ENCODE results near the gene IWS1. TPM values are rescaled to one million over a fixed set of nuclear protein-coding genes. Genes with fewer than 3 reads are reported as not detected.

IWS1 gene
- total RNA-seq, 1 experiment from 2014 or later, result 46.6 TPM

GRCh38 chr2:127532296-127532695, 6.0 kb upstream of the IWS1 start:
- no peak for ATAC-seq
- ChIA-PET POLR2A (no interaction called here), CTCF (no interaction called here), RAD21 (ENCODE audit: low non-redundant PET in 1 of 2, low total read pairs in 2 of 2, uncharacterized antibody in 2 of 2, unreplicated experiment in 2 of 2) (no interaction called here)
- no peak overlapping the region for H3K4me2 ChIP-seq (ENCODE audit: low read length)
- H3K27ac ChIP-seq (ENCODE audit: low read depth, low read length), result no peak overlapping the region
- no peaks in the 10 kb centered on the region for H3K9me3 ChIP-seq (ENCODE audit: control insufficient read depth in 1 of 2, insufficient read depth in 1 of 2, low read depth in 1 of 2, low read length in 2 of 2)
- no peaks in the 10 kb centered on the region for H4K20me1 ChIP-seq (ENCODE audit: insufficient read depth)
- BruUV-seq (replicated peaks), result no TSS peak
- H3K36me3 ChIP-seq (ENCODE audit: control insufficient read depth in 1 of 2, insufficient read depth in 2 of 2, low read length in 2 of 2), result no peaks in the 10 kb centered on the region
- DNase-seq (ENCODE audit: low read depth, low spot score), result no peak
- no peaks in the 10 kb centered on the region for H3K79me2 ChIP-seq (ENCODE audit: insufficient read depth, low read length)
- no peaks in the 10 kb centered on the region for H3K9me2 ChIP-seq (ENCODE audit: insufficient read depth)
- H3K27me3 ChIP-seq (ENCODE audit: insufficient read depth, low read length), result peaks cover 7% of the 10 kb centered on the region; the same call in 1 of the 2 replicates
- no peak overlapping the region for H3K4me3 ChIP-seq (replicated peaks in 1 of 2; ENCODE audit: low read depth in 1 of 2, low read length in 2 of 2)
- TF ChIP-seq EZH2 (IDR thresholded peaks at IDR 0.05), result no peak
- TF ChIP-seq CEBPB (IDR thresholded peaks at IDR 0.05; ENCODE audit: low read depth), result no peak
- TF ChIP-seq RAD21 (IDR thresholded peaks at IDR 0.05; ENCODE audit: low read depth), result no peak
- TF ChIP-seq SIN3A (IDR thresholded peaks at IDR 0.05; ENCODE audit: low read depth), result no peak
- no peak for TF ChIP-seq ZBTB33 (IDR thresholded peaks at IDR 0.05; ENCODE audit: extremely low read depth, insufficient replicate concordance, low read length)
- intact Hi-C loops (cut with micrococcal nuclease), result no loop called here
- peaks cover 5 to 16% of the 10 kb centered on the region in 2 experiments; a peak in 3 of 4 replicates for H3K4me1 ChIP-seq (ENCODE audit: control insufficient read depth in 1 of 2, insufficient read depth in 2 of 2, low read length in 2 of 2)
- H2AFZ ChIP-seq (ENCODE audit: low read depth, low read length, poor library complexity, severe bottlenecking), result no peak overlapping the region
- H3K9ac ChIP-seq (ENCODE audit: low read length), result no peak overlapping the region

GRCh38 chr2:127531221-127531648, 4.9 kb upstream of the IWS1 start:
- CTCF ChIA-PET, result no interaction called here

More at GRCh38 chr2:127531221-127531648, 4.9 kb upstream of the IWS1 start:
- Histone ChIP-seq H2AFZ (ENCODE audit: low read depth, low read length, poor library complexity, severe bottlenecking) (no peak overlapping the region), H3K4me3 (replicated peaks in 1 of 2; ENCODE audit: low read depth in 1 of 2, low read length in 2 of 2) (no peak overlapping the region), H3K9me2 (ENCODE audit: insufficient read depth) (no peaks in the 10 kb centered on the region), H3K79me2 (ENCODE audit: insufficient read depth, low read length) (peaks cover under 1% of the 10 kb centered on the region; the same call in 1 of the 2 replicates), H4K20me1 (ENCODE audit: insufficient read depth) (no peaks in the 10 kb centered on the region), H3K27me3 (ENCODE audit: insufficient read depth, low read length) (peaks cover 7% of the 10 kb centered on the region; the same call in 1 of the 2 replicates), H3K36me3 (ENCODE audit: control insufficient read depth in 1 of 2, insufficient read depth in 2 of 2, low read length in 2 of 2) (no peaks in the 10 kb centered on the region), H3K9me3 (ENCODE audit: control insufficient read depth in 1 of 2, insufficient read depth in 1 of 2, low read depth in 1 of 2, low read length in 2 of 2) (no peaks in the 10 kb centered on the region), H3K27ac (ENCODE audit: low read depth, low read length) (no peak overlapping the region), H3K4me1 (ENCODE audit: control insufficient read depth in 1 of 2, insufficient read depth in 2 of 2, low read length in 2 of 2) (peaks cover 5 to 24% of the 10 kb centered on the region in 2 experiments; a peak in 3 of 4 replicates), H3K4me2 (ENCODE audit: low read length) (no peak overlapping the region), H3K9ac (ENCODE audit: low read length) (no peak overlapping the region)
- TF ChIP-seq CTCF (IDR thresholded peaks at IDR 0.05 in 2 of 3, conservative IDR thresholded peaks at IDR 0.05 in 1 of 3; ENCODE audit: borderline replicate concordance in 1 of 3, insufficient read depth in 1 of 3, low read depth in 2 of 3, low read length in 2 of 3) (peak in 1 of 3 experiments; percentile 25; a peak in 1 of 6 replicates), POLR2A (IDR thresholded peaks at IDR 0.05; ENCODE audit: borderline replicate concordance, extremely low read depth, insufficient read depth, insufficient read length) (no peak), TCF7L2 (IDR thresholded peaks at IDR 0.05; ENCODE audit: borderline replicate concordance, extremely low read depth, insufficient read depth, insufficient read length) (no peak)
- ChIA-PET POLR2A (no interaction called here), RAD21 (ENCODE audit: low non-redundant PET in 1 of 2, low total read pairs in 2 of 2, uncharacterized antibody in 2 of 2, unreplicated experiment in 2 of 2) (no interaction called here)
- DNase-seq (ENCODE audit: low read depth, low spot score), result no peak
- no peak for ATAC-seq
- BruUV-seq (replicated peaks), result no TSS peak
- intact Hi-C loops (cut with micrococcal nuclease), result no loop called here

Data from HCT116 (cell line).